Measurements from ENCODE around the gene TIMM44.
"Not testable (repeated sequence)": the region's sequence is repeated elsewhere in the genome, so short reads cannot be mapped to it uniquely, and the experiment has no call there.

Gene TIMM44

DNA sequence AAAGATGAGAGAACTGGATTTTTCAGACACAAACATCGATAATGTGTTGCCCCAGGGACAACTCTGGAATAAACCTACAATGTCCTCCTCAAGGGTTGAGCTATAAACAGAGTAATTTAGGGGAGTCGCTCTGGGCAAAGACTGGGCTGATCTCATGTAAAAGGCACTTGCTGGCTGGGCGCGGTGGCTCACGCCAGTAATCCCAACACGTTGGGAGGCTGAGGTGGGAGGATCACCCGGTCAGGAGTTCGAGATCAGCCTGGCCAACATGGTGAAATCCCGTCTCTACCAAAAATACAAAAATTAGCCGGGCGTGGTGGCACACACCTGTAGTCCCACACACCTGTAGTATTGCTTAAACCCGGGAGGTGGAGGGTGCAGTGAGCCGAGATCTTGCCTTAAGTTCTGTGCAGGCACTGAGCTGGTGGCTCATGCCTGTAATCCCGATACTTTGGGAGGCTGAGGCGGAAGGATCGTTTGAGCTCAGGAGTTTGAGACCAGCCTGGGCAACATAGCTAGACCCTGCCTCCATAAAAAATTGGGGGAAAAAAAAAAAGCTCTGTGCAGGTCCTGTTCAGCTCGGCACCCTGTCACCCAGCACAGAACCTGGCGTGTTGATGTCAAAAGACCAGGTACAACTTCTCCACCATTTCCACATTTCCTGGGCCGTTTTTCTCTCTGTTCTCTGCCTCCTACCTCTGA is 1.4 kb downstream of the TIMM44 start:
- no peak for DNase-seq

DNA sequence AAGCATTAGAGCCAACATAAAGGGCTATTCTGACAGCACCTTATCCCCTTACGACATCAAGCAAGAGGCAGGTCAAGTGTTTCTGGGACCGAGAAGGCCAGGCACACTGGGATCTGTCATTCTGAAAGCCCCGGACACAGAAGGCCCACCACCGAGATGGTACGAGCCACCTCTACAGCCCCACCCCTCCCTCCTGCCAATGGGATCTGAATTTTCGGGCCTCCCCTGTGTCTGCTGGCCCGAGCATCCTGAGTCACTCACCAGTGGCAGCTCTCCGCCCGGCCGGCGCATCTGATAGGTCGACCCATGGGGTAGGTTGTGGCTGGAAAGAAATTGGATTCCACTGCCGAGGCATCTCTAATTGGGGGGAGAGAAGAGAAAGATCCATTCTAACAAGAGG is 2.6 kb downstream of the TIMM44 start:
- DNase-seq, result no peak

DNA sequence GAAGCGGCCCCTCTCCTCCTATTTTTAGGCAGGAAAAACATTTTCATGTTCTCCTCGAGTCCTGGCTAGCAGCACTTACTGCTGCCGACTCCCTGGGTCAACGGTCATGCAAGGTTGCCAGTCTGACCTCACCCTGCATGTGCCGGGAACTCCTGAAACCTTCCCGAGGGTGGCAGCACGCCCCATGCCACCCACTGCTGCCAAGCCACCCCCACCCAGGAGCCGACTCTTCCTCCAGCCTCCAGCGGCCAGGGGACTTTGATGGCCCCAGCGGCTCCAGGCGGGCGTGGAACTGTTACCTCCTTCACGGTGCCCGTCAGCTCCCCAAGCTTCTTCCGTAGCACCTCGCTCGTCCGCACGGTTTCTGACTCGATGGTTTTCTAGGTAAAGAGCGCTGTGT is 8.7 kb downstream of the TIMM44 start:
- DNase-seq, result no peak

DNA sequence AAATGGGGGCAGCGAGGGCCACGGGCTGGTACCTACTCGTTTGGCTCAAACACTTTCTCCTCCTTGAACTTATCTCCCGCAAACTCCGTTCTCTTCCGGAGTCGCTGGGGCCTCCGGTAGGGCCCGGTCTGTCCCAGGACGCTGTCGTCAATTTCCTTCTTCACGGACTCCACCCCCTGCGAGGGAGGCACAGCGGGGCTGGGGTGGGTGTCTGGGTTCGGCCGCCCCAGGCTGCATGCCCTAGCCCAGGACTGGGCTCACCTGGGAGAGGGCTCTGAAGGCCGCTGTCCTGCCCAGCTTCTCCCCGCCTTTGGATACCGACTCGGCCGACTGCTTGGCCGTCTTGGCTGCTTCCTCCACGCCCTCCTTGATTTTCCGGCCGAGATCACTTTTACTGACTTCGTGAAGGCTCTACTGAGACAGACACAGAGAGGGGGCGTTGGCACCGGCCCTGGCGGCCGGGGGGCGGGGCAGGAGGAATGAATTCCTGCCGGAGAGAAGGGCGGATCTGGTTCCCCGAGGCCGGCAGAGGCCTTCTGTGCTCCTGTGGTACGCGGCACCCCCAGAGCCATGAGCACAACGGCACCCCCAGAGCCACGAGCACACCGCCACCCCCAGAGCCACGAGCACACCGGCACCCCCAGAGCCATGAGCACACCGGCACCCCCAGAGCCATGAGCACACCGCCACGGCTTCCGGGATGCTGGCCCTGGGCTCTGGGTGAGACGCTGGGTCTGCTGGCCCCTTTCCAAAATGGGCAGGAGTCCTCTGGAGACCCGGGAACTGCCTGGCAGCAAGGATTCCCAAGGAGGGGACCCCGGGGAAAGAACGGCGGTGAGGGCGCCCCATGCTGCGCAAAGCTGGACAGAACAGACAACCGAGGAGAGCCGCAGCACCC is 9.4 kb downstream of the TIMM44 start:
- DNase-seq, result no peak

DNA sequence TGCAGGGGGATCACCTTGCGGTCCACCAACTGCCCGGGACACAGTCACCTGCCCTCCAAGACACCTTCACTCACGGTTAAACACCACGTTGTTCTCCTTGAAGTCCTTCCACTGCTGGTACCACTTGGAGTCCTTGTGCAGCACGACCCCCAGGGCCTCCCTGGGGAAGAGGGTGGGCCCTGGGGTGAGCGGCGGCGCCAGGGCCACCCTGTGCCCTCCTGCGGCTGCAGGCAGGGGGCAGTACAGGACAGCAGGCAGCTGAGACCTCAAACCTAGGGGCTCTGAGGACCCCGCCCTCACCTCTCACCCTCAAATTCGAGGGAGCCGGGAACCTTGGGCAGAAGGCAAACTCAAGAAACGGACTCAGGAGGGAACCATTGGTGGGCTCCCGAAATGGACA is 10.1 kb downstream of the TIMM44 start:
- DNase-seq, result no peak

DNA sequence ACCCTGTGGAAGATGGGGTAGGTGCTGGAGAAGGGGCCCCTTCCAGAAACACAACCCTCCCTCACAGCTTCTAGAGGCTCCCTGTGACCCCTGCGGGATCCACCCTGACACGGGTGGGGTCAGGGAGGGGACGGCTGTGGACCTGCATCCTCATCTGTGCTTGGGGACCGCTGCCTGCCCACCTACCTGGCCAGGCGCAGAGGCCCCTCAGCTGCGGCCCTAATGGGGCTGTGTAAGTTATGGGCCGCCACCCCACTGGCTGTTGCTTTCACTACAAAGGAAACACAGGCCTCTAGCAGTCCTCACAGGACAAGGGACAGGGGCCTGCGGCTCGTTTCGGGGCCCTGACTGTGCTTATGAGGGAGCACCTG is 10.6 kb downstream of the TIMM44 start:
- no peak for DNase-seq

DNA sequence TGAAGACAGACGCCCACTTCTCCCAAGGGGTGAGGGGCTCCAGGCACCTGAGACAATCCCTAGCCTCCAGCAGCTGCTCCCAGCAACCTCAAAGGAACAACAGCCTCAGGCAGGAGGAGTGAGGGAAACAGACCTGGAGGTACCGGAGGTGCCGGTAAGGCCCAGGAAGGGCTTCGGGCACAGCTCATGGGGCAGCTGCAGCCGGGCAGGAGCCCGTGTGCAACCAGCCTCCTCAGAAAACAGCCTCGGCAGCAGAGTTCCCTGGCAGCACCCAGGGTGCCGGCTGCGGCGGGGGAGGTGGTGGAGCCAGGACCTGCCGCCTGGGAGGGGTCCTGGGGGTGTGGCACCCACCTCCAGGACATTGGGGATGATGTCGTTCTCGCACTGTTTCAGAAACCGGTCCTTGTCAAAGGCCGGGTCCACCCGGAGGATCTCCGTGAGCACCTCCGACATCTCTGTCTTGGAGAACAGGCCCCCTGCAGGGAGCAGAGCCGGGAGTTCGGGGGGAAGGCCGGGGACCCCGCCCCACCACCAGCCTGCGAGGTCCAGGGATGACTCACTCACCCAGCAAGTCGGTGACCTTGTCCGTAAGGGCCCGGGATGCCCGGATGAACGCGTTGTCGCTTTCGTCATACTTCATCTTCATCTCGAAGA is 11.1 kb downstream of the TIMM44 start:
- no peak for DNase-seq

DNA sequence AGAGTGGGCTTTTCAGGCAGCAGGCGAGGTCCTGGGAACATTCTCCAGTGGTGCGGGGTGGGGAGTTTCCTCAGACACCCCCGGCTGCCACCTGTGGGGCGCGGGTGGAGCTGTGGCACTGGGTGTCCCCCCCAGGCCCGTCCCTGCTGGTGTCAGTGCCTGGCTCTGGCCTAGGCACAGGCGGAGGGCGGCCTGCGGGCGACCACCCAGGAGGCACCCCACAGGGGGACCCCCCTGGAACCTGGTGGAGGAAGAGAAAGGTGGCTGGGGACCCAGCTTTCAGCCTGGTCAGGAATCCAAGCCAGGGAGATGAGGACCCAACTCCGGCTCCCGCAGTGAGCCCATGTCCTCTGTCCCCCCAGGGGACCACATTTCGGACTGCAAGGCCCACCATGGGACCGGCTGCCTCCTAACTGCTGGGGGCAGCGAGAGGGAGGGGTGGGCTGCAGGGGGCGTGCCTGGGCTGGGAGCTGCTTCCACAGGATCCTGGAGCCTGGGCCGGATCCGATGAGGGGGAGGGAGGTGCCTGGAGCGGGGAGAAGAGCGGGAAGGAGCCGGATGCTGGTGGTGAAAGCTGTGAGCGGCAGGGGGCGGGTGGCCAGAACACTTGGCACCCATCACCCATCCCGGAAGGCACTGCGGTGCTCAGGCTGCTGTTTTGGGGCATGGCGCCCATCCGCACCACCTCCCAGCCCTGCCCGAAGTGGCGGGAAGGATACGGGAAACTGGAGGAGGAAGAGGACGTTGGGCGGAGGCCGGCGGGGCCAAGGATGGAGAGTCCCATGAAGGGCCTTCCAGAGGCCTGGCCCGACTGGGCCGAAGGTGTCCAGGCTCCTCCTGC is 12.0 kb downstream of the TIMM44 start:
- no peak for DNase-seq

DNA sequence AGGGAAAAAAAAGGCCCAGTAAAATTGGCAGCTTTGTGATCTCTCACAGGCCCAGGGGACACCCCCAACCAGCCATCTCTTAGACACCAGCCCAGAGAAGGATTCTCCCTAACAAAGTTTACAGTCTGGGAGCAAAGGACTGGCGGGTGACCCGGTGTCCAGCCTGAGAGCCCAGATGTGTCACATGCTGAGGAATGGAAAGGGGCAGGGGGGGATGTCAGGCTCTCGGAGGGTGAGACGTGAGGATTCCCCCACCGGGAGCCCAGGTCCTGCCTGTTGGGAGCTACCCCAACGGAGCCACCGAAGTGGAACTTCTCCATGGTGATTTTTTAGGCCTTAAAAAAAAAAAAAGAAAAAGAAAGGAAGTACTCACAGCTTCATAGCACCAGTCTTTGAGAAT is 12.7 kb downstream of the TIMM44 start:
- no peak for DNase-seq

DNA sequence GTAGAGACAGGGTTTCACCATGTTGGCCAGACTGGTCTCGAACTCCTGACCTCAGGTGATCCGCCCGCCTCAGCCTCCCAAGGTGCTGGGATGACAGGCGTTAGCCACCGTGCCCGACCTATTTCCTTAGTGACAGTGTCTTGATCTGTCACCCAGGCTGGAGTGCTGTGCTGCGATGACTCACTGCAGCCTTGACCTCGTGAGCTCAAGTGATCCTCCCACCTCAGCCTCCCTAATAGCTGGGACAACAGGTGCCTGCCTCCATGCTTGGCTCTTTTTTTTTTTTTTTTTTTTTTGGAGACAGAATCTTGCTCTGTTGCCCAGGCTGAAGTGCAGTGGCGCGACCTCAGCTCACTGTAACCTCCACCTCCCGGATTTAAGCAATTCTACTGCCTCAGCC is 13.4 kb downstream of the TIMM44 start:
- DNase-seq, result not testable (repeated sequence)

DNA sequence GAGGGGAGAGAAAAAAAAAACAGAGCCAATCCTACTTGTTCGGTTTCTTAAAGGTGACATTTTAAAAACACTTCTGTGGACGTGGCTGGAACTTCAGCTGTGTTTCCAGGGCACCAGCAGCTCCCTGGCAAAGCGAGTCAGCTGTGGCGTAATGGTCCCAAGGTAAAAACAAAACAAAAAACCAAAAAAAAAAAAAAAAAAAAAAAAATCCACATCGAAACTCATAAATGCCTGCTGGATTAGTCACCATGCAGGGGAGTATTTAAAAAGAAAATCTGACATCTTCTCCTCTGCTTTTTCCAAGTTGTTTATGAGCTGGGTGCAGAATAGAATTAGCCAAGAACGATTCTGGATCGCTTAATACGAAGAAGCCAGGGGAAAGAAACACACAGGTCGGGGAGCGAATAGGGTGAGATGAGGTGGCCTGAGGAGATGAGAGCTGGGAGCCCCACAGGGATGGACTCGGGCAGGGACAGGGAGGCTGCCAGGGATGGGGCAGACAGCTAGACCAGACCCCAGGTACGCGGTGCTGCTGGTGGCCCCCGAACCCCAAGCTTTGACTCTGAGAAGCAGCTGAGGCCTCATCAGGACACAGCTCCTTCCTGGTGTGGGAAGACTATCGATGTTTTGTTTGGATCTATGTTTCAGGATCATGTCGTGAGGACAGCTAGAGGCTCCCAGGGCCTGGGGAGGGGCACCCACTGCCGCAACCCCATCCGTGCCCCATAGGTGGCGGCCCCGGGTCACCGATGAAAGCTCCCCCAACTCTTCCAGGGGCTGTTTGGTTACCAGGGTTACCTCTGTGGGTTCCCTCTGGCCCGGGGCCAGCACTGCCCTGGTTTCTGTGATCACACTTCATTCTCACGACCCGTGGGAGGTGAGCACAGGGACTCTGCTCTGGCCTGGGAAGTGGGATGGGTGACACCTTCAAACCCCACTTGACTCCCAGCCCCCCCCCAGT is 14.4 kb downstream of the TIMM44 start:
- DNase-seq, result no peak

DNA sequence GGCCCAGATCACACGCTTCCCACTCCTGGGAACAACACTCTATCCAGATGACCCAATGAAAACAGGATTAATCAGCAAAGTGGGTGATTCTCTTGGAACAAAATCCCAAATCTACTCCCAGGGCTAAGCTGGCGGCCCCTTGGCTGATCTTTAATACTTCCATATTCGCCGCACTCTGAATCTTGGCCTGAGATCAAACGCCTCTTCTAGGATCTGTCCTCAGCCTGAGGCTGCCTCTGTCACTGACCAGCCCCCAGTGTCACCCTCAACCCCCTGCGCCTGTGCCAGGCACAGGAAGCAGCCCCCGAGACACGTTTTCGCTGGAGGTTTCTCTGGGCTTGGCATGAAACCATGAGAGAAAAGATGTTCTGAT is 15.1 kb downstream of the TIMM44 start:
- DNase-seq, result no peak

DNA sequence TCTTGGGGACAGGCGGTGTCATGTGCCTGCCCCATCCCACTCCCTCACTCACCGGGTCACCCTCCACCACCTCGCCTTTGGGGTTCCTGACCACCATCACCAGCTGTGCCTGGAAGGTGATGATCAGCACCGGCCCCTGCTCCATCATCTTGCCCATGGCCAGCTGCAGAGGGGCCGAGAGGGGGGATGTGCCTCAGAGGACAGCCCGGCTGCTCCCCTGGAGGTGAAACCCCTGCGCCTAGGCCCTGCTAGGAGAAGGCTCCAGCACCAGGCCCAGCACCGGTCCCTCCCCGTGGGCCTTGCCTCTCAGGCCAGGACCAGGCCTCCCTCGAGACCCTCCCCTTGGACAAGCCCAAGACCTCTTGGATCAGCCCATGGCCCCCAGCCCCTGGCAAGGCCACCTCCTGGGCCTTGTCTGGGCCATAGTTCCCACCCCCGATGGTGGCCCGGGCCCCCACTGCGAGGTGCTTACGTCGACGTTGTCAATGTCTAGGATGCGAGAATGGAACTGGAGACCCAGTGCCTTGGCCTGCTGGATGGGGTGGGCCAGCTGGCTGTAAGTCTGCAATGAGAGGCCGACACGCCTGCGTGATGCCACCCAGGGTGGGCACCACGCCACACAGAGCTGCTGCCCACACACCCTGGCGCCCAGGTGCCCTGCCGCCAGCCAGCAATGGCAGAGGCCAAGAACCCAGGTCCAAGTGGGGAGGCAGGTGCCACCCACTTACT is 15.7 kb downstream of the TIMM44 start:
- no peak for DNase-seq

DNA sequence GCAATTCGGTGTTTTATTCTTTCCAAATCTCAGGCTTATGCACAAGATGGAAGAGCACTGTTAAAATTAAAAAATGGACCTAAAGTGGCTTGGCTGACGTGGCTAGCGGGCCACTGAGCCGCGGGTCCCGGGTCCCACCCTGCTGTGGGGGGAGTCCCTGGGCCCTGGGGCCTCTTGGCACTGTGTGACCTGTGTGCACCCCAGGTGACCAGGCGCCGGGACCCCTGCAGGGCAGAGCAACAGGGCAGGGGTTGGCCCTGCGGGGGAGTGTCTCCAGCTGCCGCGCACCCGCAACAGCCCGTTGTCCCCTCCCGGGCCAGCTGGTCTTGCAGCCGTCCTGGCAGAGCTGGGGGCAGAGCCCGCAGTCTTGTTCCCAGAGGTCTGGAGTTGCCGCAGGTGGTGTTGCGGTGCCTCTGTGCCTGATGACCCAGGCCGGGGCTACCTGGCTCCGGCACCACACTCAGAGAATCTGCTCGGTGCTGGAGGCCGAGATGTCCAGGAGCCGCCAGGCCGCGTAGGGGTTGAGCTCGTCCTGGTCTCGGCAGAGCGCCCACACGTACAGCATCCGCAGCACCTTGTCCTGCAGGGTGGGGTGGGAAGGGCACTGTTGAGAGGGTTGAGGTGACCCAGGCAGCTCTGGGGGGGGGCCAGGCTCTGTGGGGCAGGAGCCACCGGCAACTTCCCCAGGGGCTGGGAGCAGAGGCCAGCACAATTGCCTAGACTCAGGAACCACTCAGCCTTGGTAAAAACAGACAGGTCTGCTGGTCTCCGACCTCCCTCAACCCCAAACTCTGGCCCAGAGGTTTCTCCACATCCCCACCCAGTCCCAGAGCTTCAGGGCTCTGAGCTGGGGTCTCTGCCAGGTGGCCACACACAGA is 16.5 kb downstream of the TIMM44 start:
- DNase-seq, result no peak

DNA sequence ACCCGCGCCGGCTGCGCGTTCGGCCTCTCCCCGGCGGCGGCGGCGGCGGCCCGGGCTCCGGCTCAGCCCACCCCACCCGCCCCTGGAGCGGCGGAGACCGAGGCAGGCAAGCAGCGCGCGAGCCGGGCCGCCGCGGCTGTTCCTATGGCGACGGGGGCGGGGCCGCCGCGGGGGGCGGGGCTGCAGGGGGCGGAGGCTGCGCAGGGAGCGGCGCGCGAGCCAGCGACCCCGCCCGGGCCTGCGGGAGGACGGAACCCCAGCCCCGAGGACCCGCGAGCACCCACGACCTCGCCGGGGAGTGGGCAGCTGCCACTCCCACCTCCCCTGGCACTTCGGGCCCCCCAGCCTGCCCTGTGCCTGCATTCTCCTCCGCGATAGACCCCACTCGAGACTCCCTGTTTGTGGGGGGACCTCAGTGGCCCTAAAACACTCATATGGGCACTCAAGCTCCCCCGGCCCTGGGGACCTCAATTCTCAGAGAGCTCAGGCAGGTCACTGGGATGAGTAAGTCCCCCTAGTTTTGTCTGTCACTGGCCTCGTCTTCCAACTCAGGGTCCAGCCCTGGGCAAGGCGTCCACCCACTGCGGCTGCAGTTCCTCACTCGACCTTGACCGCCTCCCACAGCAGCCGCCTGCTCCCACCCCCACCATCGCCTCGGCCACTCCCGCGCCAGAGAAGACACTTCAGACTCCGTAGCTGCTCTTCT is 17.3 kb downstream of the TIMM44 start, which contains the start of gene CTXN1:
CTXN1 (minus strand) TSS at position 115 of the 706 bp plus-strand sequence. CDS start 597 bp downstream, outside the sequence.
- peak; percentile 85 for DNase-seq

DNA sequence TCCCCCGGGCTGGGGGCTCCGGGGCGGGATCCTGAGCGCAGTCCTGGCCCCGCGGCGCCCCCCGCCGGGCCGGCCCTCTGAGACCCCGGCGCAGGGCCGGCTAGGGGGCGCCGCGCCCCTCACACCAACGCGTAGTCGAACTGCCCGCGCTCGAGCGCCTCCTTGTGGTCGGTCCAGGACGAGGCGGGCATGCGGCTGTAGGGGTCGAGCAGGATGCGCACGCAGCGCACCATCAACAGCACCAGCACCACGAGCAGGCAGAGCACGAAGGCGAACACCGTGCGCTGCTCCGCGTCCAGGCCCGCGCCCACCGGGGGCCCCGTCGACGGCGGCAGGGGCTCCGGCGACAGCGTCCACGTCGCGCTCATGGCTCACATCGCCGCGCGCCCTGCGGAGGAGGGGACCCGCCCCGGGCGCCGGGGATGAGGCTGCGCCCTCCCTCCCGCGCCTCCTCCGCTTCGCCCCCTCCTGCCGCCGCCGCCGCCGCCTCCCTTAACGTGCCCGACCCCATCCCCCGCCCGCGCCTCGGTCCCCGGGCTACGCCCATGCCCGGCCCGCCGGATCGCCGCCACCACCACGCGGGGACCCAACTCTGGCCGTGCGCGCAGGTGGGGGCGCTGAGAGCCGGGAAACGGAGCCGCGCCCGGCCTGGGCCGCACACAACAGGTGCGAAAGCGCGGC is 18.2 kb downstream of the TIMM44 start:
- peak; percentile 85 for DNase-seq

DNA sequence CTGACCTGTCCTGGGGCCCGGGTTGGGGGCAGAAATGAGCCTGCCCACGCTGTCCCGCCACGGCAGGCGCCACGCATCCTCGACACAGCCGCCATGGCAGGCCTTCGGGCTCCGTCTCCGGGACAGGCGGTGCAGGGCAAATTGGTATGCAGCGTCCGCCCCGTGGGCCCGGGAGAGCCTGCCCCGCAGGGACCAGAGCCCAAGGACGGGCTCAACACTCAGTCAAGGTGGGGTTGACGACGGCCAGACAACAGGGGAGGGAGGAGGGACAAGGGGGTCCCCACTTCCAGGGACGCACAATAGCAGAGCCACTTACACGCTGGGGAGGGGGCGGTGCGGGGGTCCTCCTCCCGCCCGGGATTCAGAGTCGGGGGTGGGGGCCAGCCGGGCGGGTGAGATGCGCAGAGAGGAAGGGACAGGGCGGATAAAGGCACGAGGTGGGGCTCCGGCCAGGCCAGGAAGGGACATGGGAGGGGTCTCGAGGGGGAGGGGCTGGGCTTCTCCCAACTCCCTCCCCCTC is 18.8 kb downstream of the TIMM44 start:
- DNase-seq, result no peak

DNA sequence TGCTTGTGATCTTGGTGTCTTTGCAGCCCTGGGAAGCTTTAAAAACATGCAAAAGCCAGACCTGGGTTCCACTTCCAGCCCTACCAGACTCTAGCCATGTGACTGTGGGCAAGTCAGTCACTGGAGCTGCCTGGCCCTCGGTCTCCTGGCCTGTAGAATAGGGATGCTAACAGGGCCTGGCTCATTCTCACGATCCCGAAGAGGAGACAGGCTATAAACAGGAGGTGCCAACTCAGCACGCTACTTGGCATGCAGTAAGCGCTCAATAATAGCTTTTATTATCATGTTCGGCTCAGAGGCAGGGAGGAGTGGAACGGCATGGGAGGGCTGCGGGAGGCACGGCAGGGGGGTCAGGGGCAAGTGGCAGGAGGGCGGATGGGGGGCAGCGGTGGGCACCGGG is 19.2 kb downstream of the TIMM44 start:
- DNase-seq, result no peak
